Fibroblast of skin of right quadriceps (primary cell): ENCODE data around the gene ZNF197.
"Not testable (repeated sequence)": the region's sequence is repeated elsewhere in the genome, so short reads cannot be mapped to it uniquely, and the experiment has no call there.

Source experiments
- DNase-seq: peaks from one replicate; pipeline ENCODE4 v3.0.0-alpha.2; 2013

ZNF197 gene

DNA sequence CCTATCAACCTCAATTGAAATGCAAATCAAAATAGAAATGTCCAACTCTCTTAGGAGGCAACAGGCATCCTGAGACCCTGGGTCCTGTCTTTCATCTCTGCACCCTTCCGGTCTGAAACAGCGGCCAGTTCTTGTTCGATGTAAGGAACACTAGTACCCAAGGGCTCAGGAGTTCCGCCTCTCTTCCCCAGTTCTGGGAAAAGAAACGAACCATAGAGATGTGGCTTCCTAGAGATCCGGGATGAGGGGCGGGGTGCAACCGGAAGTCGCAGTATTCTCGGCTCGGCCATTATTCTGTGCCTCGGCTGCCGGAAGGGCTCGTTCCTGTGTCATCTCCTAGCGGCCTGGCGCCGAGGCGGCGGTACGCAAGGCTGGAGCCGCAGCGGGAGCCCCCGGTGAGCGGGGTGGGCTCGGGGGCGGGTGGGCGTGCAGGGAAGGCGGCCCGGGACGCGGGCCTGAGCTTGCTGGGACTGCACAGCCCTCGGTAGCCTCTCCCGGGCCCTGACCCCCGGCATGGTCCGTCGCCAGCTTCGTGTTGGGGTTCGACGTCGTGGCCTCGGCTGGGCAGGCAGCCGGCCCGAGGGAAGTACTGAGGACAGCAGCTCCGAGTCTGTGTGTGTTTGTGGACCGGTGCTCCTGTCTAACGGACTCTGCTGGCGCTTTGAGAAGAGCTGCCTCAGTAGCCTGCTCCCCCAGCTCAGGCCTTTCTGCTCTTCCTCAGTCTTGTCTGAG lies at the start of gene ZNF197:
ZNF197 (plus strand) TSS at position 288 of the 732 bp plus-strand sequence. CDS start 4,119 bp downstream, outside the sequence.
- DNase-seq = peak; percentile 93

DNA sequence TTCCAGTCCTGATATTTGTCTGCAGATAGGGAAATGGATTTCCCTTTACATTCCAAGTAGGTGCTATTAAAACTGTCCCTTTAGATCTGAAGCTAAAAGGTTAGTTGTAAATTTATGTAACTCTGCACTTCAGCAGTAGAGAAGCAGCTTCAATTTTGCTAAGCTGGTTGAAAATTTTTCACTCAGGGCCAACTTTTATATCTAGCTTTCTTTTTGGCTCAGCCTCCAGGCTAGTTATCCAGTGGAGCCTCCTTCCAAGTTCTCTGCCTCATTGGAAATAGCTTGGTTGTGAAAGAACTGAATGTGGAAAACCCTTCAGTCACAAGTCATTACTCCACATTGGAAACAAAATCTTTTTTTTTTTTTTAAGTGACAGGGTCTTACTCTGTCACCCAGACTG lies 48.2 kb upstream of the ZNF197 start:
- DNase-seq = no peak

GRCh38 chr3:44577354-44577952 lies 47.4 kb upstream of the ZNF197 start:
- DNase-seq = not testable (repeated sequence)

DNA sequence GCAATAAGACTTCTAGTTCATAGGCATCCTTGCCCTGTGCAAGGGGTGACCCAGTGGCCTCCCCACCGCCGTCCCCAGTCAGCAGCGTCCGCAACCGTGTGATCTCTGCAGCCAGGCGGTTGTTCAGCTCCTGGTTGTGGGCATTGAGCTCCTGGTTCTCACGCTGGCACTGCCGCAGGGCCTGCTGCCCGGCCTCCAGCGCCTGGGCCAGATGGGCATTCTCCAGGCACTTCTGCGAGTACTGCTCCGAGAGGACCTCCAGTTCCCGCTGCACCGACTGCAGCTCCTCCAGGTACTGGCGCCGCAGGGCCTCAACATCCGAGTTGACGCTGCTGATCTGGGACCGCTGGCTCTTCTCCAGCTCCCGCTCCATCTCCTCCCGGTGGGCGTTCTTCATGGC lies 46.5 kb upstream of the ZNF197 start:
- DNase-seq = not testable (repeated sequence)

- not testable (repeated sequence) for DNase-seq
Observed at GRCh38 chr3:44578924-44579515, 45.8 kb upstream of the ZNF197 start.

DNA sequence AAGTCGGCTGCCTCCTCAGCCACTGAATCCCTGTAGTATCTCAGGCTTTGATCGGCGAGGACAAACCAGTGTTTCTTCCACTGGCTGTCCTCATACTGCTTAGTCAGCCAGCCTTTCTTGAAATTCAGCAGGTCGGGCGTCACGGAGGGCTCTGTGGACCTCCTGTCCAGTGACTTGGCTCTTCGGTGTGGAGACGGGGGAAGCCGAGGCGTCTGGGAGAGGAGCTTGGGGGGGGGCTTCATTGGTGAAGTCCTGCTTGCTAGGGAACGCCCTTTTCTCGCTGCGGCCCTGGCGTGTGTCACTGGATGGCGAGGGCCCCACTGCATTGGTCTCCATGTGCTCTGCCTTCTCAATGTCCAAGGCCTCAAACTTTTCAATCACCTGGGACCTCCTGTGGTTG lies 45.1 kb upstream of the ZNF197 start:
- not testable (repeated sequence) for DNase-seq

DNA sequence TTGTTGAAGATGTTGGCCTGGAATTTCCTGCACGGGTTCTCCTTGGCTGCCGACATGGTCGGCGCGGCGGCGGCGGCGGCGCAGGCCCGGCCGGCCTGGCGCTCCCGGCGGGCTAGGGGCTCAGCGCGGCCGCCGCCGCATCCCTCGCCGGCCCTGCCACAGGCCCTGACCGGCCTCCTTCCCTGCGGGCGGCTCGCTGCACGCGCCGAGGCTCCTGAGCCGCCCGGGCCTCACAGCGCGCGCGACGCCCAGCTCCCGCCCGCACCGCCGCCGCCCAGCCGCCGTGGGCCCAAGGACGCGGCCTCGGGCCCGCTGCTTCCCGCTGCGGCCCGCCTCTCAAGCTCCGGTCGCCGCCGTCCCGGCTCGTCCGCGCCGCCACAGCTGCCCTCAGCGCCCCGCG lies 43.9 kb upstream of the ZNF197 start:
- not testable (repeated sequence) for DNase-seq

GRCh38 chr3:44584646-44585501 lies 40.0 kb upstream of the ZNF197 start, which contains the start of gene ZNF660:
Gene ZNF660 (plus strand): TSS chr3:44584964. CDS start chr3:44594194, 9,230 bp downstream.
- DNase-seq = peak; percentile 83

GRCh38 chr3:44596621-44597020 lies 28.2 kb upstream of the ZNF197 start:
- DNase-seq = no peak

DNA sequence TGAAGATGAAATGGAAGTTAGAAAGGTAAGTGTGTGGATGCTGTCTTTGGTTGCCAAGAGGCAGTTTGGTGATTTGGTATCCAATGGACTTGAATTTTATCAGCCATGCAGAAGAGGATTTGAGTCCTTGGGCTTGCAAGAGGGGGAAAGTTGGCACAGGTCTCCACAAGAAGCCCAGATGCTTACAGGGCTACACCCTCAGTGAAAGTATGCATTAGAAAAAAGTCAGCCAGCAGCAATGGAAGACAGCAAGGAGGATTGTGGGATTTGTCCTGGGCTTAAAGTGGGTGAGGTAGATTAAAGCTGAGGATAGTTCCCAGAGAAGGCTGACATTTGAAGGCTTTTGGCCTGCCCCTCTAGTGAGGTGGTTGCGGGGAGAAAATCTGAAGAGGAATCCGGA lies 23.1 kb upstream of the ZNF197 start:
- DNase-seq = no peak

- DNase-seq = no peak
Observed at GRCh38 chr3:44612678-44613077, 12.2 kb upstream of the ZNF197 start.

DNA sequence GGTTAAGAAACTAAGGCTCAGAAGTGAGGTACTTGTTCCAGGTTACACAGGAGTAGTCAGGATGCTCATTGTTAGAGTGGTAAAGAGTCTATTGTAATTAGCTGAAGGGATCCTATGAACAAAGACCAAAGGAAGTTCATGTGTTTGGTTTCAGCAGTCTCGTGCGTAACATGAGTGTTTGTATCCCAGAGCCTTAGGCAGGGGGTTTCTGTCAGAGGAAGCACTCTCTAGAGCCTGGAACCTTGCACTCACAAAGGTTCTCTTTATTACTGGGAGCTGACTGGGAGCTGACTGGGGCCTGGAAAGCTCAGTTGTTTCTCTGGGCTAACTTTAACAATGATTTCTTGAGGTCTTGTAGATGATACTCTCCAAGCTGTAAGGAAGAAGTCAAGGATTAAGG lies 3.9 kb downstream of the ZNF197 start:
- no peak for DNase-seq

- DNase-seq = no peak
Observed at GRCh38 chr3:44632193-44632592, 7.4 kb downstream of the ZNF197 start.

DNA sequence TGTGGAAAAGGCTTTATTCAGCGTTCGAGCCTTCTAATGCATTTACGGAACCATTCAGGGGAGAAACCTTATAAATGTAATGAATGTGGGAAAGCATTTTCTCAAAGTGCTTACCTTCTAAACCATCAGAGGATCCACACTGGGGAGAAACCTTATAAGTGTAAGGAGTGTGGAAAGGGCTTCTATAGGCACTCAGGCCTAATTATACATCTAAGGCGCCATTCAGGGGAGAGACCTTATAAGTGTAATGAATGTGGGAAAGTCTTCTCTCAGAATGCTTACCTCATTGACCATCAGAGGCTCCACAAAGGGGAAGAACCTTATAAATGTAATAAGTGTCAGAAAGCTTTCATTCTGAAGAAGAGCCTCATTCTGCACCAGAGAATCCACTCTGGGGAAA lies 17.5 kb downstream of the ZNF197 start:
- DNase-seq = no peak

DNA sequence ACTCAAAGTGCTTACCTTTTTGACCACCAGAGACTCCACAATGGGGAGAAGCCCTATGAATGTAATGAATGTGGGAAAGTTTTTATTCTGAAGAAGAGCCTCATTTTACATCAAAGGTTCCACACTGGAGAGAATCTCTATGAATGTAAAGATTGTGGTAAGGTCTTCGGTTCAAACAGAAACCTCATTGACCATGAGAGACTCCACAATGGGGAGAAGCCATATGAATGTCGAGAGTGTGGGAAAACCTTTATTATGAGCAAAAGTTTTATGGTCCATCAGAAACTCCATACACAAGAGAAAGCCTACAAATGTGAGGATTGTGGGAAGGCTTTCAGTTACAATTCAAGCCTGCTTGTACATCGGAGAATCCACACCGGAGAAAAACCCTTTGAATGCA lies 18.2 kb downstream of the ZNF197 start:
- DNase-seq = no peak

DNA sequence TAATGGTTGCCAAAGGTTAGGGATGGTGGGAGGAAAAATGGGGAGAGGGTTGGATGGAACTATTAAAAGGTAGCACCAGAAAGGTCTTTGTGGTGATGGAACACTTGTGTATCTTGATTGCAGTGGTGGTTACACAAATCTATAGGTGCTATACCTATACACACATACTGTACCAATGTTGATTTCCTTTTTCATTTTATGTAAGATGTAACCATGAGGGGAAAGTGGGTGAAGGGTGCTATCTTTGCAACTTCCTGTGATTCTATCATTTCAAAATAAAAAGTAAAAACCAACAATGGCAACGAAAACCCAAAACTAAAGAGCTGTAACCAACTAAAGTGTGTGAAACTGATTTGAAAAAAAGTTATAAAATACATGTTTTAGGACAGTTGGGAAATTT lies 22.9 kb downstream of the ZNF197 start:
- no peak for DNase-seq

DNA sequence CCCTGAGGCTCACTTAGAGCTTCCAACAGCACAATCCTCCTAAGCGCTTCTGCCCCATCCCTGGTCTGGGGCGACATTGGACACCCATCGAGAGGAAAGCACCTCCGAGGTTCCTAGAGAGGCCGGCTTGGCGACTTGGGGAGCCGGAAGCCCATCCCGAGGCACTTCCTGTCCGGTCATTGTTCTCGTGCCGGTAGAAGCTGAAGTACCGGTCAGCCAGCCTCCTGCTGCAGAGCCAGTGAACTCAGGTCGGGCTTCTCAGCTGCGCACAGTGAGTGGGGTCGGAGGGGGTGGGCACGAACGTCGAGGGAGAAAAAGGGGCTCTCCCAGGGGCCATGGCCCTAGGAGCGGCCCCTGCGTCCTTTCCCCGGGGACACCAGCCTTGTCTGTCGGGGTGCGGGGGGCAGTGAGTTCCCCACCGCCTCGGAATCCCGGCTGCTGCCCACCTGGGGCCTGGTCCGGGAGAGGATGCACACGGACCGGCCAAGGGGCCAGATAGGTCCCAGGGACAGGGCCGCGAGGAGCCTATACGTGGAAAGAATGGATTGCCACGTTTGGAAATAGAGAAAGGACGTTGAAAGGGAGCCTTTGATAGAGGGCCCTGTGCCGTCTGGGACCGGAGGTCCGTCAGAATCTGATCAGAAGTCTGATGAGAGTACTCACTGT lies 23.9 kb downstream of the ZNF197 start, which contains the start of gene ZNF35:
ZNF35 (plus strand) TSS at position 169 of the 666 bp plus-strand sequence. CDS start 2,336 bp downstream, outside the sequence.
- peak; percentile 85 for DNase-seq

GRCh38 chr3:44649709-44650108 lies 24.9 kb downstream of the ZNF197 start:
- DNase-seq = no peak

DNA sequence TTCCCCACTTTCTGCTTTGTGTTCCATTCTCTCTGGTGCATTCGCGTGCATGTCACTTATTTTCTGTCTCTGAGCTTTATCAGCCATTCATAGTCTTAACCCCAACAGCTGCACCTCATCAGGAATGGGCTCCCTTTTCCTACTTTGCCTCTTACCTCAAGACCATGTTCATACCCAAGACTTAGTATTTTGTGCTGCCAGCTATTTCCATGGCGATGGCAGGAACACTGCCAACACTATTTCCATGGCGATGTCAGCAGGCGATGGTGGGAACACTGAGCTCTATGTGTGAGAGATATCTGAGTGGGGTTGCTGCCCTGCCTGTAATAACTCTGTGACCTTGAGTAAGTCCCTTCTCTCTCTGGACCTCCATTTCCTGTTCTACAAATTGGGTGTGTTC lies 29.2 kb downstream of the ZNF197 start:
- DNase-seq = no peak

DNA sequence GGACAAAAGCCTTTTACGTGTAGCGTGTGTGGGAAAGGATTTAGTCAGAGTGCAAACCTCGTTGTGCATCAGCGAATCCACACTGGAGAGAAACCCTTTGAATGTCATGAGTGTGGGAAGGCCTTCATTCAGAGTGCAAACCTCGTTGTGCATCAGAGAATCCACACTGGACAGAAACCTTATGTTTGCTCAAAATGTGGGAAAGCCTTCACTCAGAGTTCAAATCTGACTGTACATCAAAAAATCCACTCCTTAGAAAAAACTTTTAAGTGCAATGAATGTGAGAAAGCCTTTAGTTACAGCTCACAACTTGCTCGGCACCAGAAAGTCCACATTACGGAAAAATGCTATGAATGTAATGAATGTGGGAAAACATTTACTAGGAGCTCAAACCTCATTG lies 34.2 kb downstream of the ZNF197 start:
- no peak for DNase-seq

DNA sequence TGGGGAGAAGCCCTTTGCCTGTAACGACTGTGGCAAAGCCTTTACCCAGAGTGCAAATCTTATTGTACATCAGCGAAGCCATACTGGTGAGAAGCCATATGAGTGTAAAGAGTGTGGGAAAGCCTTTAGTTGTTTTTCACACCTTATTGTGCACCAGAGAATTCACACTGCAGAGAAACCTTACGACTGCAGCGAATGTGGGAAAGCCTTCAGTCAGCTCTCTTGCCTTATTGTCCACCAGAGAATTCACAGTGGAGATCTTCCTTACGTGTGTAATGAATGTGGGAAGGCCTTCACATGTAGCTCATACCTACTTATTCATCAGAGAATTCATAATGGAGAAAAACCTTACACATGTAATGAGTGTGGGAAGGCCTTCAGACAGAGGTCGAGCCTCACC lies 34.6 kb downstream of the ZNF197 start:
- DNase-seq = no peak

DNA sequence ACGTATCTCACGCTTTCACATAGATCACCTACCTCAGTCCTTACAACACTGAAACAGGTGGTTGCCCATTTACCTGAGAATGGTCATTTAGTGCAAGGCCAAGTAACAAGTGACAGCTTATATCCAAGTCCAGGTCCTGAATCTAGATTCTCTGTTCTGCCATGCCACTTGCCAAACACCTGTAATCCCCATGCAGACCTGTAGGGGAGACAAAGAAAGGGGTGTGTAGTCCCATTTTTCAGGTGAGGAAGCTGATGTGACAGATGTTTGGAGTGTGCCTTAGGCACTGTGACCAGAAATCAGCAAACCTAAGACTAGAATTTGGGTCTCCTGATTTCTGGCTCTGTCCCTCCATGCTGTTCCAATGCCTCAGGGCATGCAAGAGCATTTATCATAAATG lies 36.4 kb downstream of the ZNF197 start:
- no peak for DNase-seq
